SJCRH30 (cell line): ENCODE results near the gene SIM1. TPM values are rescaled to one million over a fixed set of nuclear protein-coding genes. Genes with fewer than 3 reads are reported as not detected.

ENCODE experiments used
- DNase-seq, 2 experiments: peaks; one replicate each; pipeline ENCODE4 v3.0.0-alpha.2; 2015 to 2020
- H3K27ac ChIP-seq: fragments of 250-450 bp; sonication (Bioruptor Pico); 2 replicates; pipeline ENCODE4 v1.5.1; 2020; ENCODE audit warnings: mild to moderate bottlenecking, moderate library complexity
- H3K27me3 ChIP-seq: fragments of 250-450 bp; sonication (Bioruptor Pico); 2 replicates; pipeline ENCODE4 v1.5.1; 2020; ENCODE audit warnings: mild to moderate bottlenecking, moderate library complexity
- H3K36me3 ChIP-seq: fragments of 250-450 bp; sonication (Bioruptor Pico); 2 replicates; pipeline ENCODE4 v1.5.1; 2020; ENCODE audit warnings: mild to moderate bottlenecking, moderate library complexity
- H3K4me1 ChIP-seq: fragments of 250-450 bp; sonication (Bioruptor Pico); 2 replicates; pipeline ENCODE4 v1.5.1; 2020; ENCODE audit warnings: mild to moderate bottlenecking, moderate library complexity
- H3K4me3 ChIP-seq: fragments of 250-450 bp; sonication (Bioruptor Pico); 2 replicates; pipeline ENCODE4 v1.5.1; 2020; ENCODE audit warnings: mild to moderate bottlenecking, moderate library complexity
- H3K9me3 ChIP-seq: fragments of 250-450 bp; sonication (Bioruptor Pico); replicated peaks from 2 replicates; pipeline ENCODE4 v1.5.1; 2020; ENCODE audit warnings: mild to moderate bottlenecking, moderate library complexity
- total RNA-seq: library from RNA; depleted of rRNA; stranded (reverse); fragments of >200 nt; shearing (Covaris generic); gene quantifications from 2 replicates; pipeline ENCODE4 v1.2.3, GENCODE V29; 2014; rRNA removed

Gene SIM1
- total RNA-seq = 0.99 and 1.2 TPM in 2 replicates

GRCh38 chr6:100464903-100465700 is at the start of gene SIM1:
SIM1 (minus strand) TSS chr6:100464921; CDS start chr6:100463468, 1,453 bp downstream.
- peak within 1 kb of the TSS; percentile 21; the same call in 1 of the 2 replicates for H3K27ac ChIP-seq
- no peak for DNase-seq

GRCh38 chr6:100512203-100512862 is 47.6 kb upstream of the SIM1 start:
- no peak overlapping the region for H3K27ac ChIP-seq
- no peaks in the 10 kb centered on the region; the same call in 1 of the 2 replicates for H3K4me1 ChIP-seq
- no peaks in the 10 kb centered on the region for H3K9me3 ChIP-seq
- H3K27me3 ChIP-seq = no peaks in the 10 kb centered on the region
- H3K4me3 ChIP-seq = no peak overlapping the region
- peaks cover 44% of the 10 kb centered on the region for H3K36me3 ChIP-seq
- DNase-seq = no peak

More at GRCh38 chr6:100464903-100465700, at the start of gene SIM1:
- Histone ChIP-seq H3K4me1 (peaks cover 6% of the 10 kb centered on the region; the same call in 1 of the 2 replicates), H3K4me3 (peak within 1 kb of the TSS; percentile 63), H3K36me3 (no peaks in the 10 kb centered on the region), H3K27me3 (no peaks in the 10 kb centered on the region), H3K9me3 (no peaks in the 10 kb centered on the region)

- no peaks in the 10 kb centered on the region for H3K27me3 ChIP-seq
- no peaks in the 10 kb centered on the region for H3K9me3 ChIP-seq
- peaks cover 42% of the 10 kb centered on the region for H3K36me3 ChIP-seq
- no peaks in the 10 kb centered on the region; the same call in 1 of the 2 replicates for H3K4me1 ChIP-seq
- DNase-seq = no peak
- H3K27ac ChIP-seq = no peak overlapping the region
- no peak overlapping the region for H3K4me3 ChIP-seq
Observed at GRCh38 chr6:100509101-100509500, 44.4 kb upstream of the SIM1 start.

- Histone ChIP-seq H3K27me3 (no peaks in the 10 kb centered on the region), H3K27ac (no peak overlapping the region), H3K4me3 (no peak overlapping the region), H3K4me1 (no peaks in the 10 kb centered on the region), H3K36me3 (peaks cover 25% of the 10 kb centered on the region), H3K9me3 (no peaks in the 10 kb centered on the region)
- DNase-seq = no peak
Observed at GRCh38 chr6:100506651-100507050, 41.9 kb upstream of the SIM1 start.

GRCh38 chr6:100504786-100505737 is 40.3 kb upstream of the SIM1 start:
- no peaks in the 10 kb centered on the region for H3K9me3 ChIP-seq
- no peaks in the 10 kb centered on the region for H3K27me3 ChIP-seq
- H3K36me3 ChIP-seq = peaks cover 25% of the 10 kb centered on the region
- H3K4me1 ChIP-seq = no peaks in the 10 kb centered on the region
- DNase-seq = no peak
- no peak overlapping the region for H3K4me3 ChIP-seq
- no peak overlapping the region for H3K27ac ChIP-seq

- Histone ChIP-seq H3K4me3 (no peak overlapping the region), H3K27me3 (no peaks in the 10 kb centered on the region), H3K9me3 (no peaks in the 10 kb centered on the region), H3K27ac (no peak overlapping the region), H3K4me1 (no peaks in the 10 kb centered on the region), H3K36me3 (peaks cover 11% of the 10 kb centered on the region)
- no peak for DNase-seq
Observed at GRCh38 chr6:100503043-100503705, 38.5 kb upstream of the SIM1 start.

- H3K27me3 ChIP-seq = no peaks in the 10 kb centered on the region
- H3K4me1 ChIP-seq = peaks cover 7% of the 10 kb centered on the region
- no peak overlapping the region for H3K27ac ChIP-seq
- DNase-seq = no peak
- H3K4me3 ChIP-seq = no peak overlapping the region
- H3K9me3 ChIP-seq = no peaks in the 10 kb centered on the region
- H3K36me3 ChIP-seq = no peaks in the 10 kb centered on the region
Observed at GRCh38 chr6:100493206-100493888, 28.6 kb upstream of the SIM1 start.

GRCh38 chr6:100491952-100492670 is 27.4 kb upstream of the SIM1 start:
- DNase-seq = no peak
- Histone ChIP-seq H3K36me3 (no peaks in the 10 kb centered on the region), H3K4me1 (peaks cover 16% of the 10 kb centered on the region), H3K9me3 (no peaks in the 10 kb centered on the region), H3K27ac (no peak overlapping the region), H3K4me3 (no peak overlapping the region), H3K27me3 (no peaks in the 10 kb centered on the region)

- H3K4me1 ChIP-seq = peaks cover 23% of the 10 kb centered on the region
- no peaks in the 10 kb centered on the region for H3K36me3 ChIP-seq
- no peak overlapping the region for H3K4me3 ChIP-seq
- H3K27me3 ChIP-seq = no peaks in the 10 kb centered on the region
- H3K27ac ChIP-seq = no peak overlapping the region
- DNase-seq = no peak
- H3K9me3 ChIP-seq = no peaks in the 10 kb centered on the region
Observed at GRCh38 chr6:100490065-100490464, 25.3 kb upstream of the SIM1 start.

- peak; percentile 35 to 64 for DNase-seq
- peaks cover 35% of the 10 kb centered on the region for H3K4me1 ChIP-seq
- H3K4me3 ChIP-seq = no peak overlapping the region
- no peaks in the 10 kb centered on the region for H3K27me3 ChIP-seq
- H3K9me3 ChIP-seq = no peaks in the 10 kb centered on the region
- peak overlapping the region; percentile 25; the same call in 1 of the 2 replicates for H3K27ac ChIP-seq
- no peaks in the 10 kb centered on the region for H3K36me3 ChIP-seq
Observed at GRCh38 chr6:100488244-100488643, 23.5 kb upstream of the SIM1 start.

GRCh38 chr6:100487638-100488037 is 22.9 kb upstream of the SIM1 start:
- no peak for DNase-seq

GRCh38 chr6:100485268-100485667 is 20.5 kb upstream of the SIM1 start:
- H3K9me3 ChIP-seq = no peaks in the 10 kb centered on the region
- DNase-seq = no peak
- H3K36me3 ChIP-seq = no peaks in the 10 kb centered on the region
- H3K4me1 ChIP-seq = peaks cover 35% of the 10 kb centered on the region
- no peaks in the 10 kb centered on the region for H3K27me3 ChIP-seq
- H3K4me3 ChIP-seq = no peak overlapping the region
- H3K27ac ChIP-seq = no peak overlapping the region

More at GRCh38 chr6:100487638-100488037, 22.9 kb upstream of the SIM1 start:
- no peaks in the 10 kb centered on the region for H3K27me3 ChIP-seq
- peaks cover 35% of the 10 kb centered on the region for H3K4me1 ChIP-seq
- H3K27ac ChIP-seq = peak overlapping the region; percentile 12; the same call in 1 of the 2 replicates
- no peaks in the 10 kb centered on the region for H3K36me3 ChIP-seq
- no peaks in the 10 kb centered on the region for H3K9me3 ChIP-seq
- no peak overlapping the region for H3K4me3 ChIP-seq

GRCh38 chr6:100484474-100484873 is 19.8 kb upstream of the SIM1 start:
- peak overlapping the region; percentile 9 for H3K4me3 ChIP-seq
- peaks cover 35% of the 10 kb centered on the region for H3K4me1 ChIP-seq
- DNase-seq = peak; percentile 74 to 90
- H3K27me3 ChIP-seq = no peaks in the 10 kb centered on the region
- H3K36me3 ChIP-seq = no peaks in the 10 kb centered on the region
- H3K27ac ChIP-seq = peak overlapping the region; percentile 34
- no peaks in the 10 kb centered on the region for H3K9me3 ChIP-seq
